ENCODE data around the gene ATRNL1.

The ATRNL1 gene

GRCh38 chr10:115998301-115998700 is 905.1 kb downstream of the ATRNL1 start:
- DNase-seq = no peak

Data from NCI-H1417 (cell line).